GM21447 (cell line): Measurements from ENCODE around the gene TM9SF4.
A peak's percentile ranks its signal among the peaks of the same experiment; 100 is the strongest.

Source experiments
- ATAC-seq: cut with Tn5 transposase; IDR thresholded peaks from one replicate; pipeline ENCODE4 v1.9.1; 2021; ENCODE audit not compliant: unreplicated experiment

The TM9SF4 gene

DNA sequence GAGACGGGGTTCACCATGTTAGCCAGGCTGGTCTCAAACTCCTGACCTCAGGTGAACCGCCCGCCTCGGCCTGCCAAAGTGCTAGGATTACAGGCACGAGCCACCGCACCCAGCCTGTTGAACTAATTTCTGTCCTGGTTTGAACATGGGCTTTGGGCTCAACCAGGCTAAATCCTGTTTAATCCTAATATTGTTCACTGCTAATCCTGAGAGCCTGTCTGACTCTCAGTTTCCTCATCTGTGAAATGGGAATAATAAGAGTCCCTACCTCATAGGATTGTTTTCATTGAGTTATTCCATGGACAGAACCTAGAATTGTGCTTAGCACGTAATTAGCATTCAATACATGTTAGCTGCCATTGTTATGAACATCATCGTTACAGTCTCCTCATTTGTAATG is 17.4 kb downstream of the TM9SF4 start:
- no peak for ATAC-seq

GRCh38 chr20:32127347-32127746 is 17.8 kb downstream of the TM9SF4 start:
- no peak for ATAC-seq

GRCh38 chr20:32128167-32128566 is 18.7 kb downstream of the TM9SF4 start:
- ATAC-seq = no peak

DNA sequence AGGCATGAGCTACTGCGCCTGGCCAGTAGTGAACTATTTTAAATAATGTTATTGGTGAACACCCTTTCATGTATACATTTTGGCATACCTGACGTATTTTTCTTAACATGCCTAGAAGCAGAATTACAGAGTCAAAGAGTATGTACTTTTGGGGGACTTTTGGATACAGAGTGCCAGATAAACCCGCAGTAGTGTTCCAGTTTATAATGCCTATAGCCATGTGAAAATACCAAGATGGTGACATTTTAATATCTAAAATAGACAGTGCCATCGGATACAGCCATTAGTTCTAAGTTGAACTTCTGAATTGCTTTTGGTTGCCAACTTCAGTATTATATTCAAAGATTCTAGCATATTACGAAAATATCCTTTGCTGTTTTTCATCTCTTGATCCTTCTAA is 20.3 kb downstream of the TM9SF4 start:
- ATAC-seq = no peak

DNA sequence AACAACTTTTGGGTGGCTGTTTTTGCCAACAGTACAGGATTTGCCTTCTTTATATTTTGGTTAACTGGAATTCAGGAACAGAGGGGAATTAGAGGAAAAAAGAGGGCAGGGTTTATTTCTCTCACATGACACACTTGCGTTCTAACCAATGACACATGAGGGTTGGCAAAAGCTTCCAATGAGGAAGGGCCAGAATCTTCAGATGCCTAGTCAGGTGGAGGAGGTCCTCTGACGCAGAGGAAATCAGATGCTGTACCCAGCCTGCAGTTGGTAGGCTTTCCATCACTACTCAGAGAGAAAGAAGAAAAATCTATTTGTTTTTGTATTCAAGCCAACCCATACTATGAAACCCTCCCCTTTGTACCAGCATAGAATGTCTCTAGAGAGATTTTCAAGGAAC is 20.8 kb downstream of the TM9SF4 start:
- no peak for ATAC-seq

GRCh38 chr20:32130965-32131364 is 21.5 kb downstream of the TM9SF4 start:
- no peak for ATAC-seq

GRCh38 chr20:32132911-32133549 is 23.5 kb downstream of the TM9SF4 start:
- peak; percentile 81 for ATAC-seq

DNA sequence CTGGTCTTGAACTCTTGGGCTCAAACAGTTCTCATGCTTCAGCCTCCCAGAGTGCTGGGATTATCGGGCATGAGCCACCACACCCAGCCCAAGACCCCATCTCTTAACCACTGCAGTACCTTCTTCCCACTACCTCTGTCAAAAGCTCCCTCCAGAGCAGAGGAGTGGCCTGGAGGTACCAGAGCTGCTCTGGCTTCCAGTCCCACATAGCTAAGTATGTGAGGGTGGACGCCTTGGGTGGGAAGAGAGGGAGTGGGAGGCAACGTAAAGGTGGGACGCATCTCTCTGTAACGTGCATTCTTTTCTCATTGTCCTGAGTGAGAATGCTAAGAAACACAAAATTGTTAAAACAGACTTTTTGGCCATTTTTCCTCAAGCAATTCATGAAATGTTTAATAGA is 24.5 kb downstream of the TM9SF4 start:
- ATAC-seq = no peak

DNA sequence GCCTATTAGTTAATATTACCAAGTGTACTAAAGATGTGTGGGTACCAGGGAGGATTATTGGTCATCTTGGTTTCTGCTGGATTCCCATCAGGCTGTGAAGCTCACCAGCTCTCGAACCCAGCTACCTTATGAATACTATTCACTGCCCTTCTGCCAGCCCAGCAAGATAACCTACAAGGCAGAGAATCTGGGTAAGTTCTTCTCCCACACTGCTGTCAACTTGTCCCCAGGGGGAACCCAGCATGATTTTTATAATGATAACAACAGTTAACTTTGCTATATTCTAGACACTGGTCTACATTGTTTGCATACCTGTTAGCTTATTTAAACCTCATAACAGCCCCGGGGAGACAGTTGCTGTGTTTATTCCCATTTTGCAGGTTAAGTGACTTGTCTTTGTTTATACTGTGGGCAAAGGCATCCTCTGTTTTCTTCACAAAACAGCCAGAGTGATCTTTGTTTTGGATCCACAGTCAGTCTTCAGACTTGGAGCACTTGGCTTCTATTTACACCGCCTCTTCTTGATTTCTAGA is 26.5 kb downstream of the TM9SF4 start:
- ATAC-seq = no peak

DNA sequence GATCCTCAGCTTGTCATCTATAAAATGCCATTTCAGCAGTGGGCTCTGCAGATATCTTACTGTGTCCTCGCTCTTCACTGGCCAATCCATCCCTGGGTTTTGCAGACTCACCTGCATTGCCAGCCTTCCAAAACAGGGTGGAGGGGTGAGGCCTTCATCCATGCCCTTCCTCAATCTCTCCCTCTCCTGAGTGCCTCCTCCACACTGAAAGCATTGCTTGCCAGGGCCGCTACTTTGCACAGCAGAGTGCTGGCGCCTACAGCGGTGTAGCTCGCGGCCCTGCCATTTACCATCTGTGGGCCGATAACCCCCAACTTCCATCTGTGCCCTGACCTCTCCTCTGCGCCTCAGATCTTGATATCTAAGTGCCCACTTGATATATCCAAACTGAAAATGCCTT is 29.4 kb downstream of the TM9SF4 start:
- ATAC-seq = no peak

GRCh38 chr20:32139947-32140346 is 30.4 kb downstream of the TM9SF4 start:
- ATAC-seq = no peak

- no peak for ATAC-seq
Observed at GRCh38 chr20:32140603-32141002, 31.1 kb downstream of the TM9SF4 start.

DNA sequence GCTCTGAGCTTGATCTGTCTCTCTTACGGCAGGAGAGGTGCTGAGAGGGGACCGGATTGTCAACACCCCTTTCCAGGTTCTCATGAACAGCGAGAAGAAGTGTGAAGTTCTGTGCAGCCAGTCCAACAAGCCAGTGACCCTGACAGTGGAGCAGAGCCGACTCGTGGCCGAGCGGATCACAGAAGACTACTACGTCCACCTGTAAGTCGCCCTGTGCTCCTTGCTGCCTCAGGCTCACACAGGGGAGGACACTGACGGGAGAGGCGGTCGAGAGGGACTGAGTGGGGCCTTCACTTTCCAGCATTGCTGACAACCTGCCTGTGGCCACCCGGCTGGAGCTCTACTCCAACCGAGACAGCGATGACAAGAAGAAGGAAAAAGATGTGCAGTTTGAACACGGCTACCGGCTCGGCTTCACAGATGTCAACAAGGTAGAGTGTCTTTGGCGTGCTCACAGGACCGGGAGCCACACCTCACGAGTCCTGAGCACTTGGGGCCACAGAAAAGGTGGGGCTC is 32.0 kb downstream of the TM9SF4 start:
- ATAC-seq = no peak

- ATAC-seq = no peak
Observed at GRCh38 chr20:32142088-32142487, 32.6 kb downstream of the TM9SF4 start.

- ATAC-seq = no peak
Observed at GRCh38 chr20:32142991-32143390, 33.5 kb downstream of the TM9SF4 start.

DNA sequence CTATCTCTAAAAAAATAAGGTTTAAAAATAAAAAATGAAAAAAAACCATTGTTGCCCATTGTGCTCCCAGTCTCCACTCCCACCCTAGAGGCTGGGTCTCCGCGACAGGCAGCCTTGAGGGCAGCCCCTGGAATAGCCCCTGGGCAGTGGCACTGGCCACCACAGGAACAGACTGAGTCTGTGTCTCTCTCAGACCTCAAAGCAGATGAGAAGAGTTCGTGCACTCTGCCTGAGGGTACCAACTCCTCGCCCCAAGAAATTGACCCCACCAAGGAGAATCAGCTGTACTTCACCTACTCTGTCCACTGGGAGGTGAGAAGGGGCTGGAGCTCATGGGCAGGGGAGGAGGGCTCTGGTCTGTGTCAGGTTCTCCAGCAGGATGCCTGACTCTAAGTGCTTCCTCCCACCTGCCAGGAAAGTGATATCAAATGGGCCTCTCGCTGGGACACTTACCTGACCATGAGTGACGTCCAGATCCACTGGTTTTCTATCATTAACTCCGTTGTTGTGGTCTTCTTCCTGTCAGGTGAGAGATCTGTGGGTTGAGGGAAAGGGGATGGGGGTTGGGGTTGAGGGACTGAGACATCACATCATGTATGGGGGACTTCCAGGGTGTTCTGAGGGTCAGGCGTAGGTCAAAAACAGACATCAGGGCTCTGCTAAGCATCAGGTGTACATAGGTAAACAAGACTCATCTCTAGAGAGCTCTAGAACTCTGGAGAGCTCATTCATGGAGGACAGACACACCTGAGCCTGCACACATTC is 35.6 kb downstream of the TM9SF4 start:
- no peak for ATAC-seq

GRCh38 chr20:32149566-32150170 is 40.2 kb downstream of the TM9SF4 start:
- ATAC-seq = no peak

DNA sequence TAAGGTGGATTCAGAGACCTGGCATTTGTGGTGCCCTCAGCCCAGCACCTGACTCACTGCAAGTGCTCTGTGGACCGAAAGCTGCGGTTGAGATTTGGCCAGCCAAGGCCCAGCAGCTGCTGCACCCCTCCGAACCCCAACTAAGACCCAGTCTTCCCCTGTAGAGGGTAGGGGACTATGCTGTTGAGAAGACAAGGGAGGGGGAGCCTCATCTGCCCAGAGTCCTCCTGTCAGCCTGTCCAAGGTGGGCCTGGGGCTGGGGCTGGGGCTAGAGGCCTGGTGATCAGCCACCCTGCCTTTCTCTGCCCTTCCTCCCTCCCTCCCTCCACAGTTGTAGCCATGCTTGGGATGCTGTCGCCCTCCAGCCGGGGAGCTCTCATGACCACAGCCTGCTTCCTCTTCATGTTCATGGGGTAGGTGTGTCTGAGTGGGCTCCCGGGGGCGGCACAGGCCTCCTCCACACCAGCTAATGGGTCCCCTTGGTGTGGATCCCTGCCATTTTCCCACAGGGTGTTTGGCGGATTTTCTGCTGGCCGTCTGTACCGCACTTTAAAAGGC is 40.9 kb downstream of the TM9SF4 start:
- no peak for ATAC-seq

GRCh38 chr20:32152421-32153155 is 43.1 kb downstream of the TM9SF4 start:
- no peak for ATAC-seq

DNA sequence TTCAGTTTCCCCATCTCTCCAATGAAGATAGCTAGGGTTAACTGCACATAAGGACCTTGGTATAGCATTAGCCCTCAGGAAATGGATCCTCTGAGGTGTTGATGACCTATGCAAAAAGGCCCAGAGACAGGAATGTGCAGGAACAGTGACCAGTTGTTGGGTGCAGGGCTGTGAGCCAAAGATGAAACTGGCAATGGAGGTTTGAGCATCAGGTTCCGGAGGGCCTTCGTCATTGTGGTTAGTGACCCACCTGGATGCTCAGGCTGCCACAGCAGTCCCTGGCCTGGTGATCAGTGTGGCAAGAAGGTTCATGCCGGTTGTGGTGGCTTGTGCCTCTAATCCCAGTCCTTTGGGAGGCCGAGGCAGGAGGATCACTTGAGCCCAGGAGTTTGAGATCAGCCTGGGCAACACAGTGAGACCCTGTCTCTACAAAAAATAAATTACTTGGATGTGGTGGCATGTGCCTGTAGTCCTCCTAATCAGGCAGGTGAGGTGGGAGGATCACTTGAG is 43.7 kb downstream of the TM9SF4 start:
- no peak for ATAC-seq

DNA sequence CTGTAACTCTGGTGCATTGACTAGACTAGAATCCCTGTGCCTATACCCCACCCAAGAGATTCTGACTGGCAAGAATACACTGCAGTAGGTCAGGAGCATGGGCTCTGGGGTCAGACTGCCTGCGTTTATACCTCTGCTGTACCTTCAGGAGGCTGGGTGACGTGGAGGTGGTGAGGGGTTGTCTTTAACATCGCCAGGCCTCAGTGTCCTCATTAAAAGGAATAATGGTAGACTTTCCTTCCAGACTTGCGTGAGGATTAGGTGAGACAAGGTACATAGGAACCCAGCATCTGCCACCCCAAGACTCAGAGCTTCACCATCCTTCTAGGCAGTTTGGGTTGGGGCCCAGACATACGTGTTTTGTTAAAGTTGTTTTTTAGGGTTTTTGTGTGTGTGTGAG is 44.3 kb downstream of the TM9SF4 start:
- ATAC-seq = no peak
